ENCODE measurements around the gene AP4S1. TPM values are rescaled to one million over a fixed set of nuclear protein-coding genes. Genes with fewer than 3 reads are reported as not detected.

Gene AP4S1
- total RNA-seq, 1 experiment from 2014 or later: 7.8 TPM

- no peaks in the 10 kb centered on the region for H3K9me2 ChIP-seq (replicated peaks; ENCODE audit: insufficient read depth, low read length)
- H4K20me1 ChIP-seq (ENCODE audit: insufficient read depth, low read depth, low read length): peaks cover 11% of the 10 kb centered on the region
These were observed 34.7 kb upstream of the AP4S1 start for GRCh38 chr14:30990770-30991169.

GRCh38 chr14:30991408-30991807 lies 34.0 kb upstream of the AP4S1 start:
- Histone ChIP-seq H3K27me3 (ENCODE audit: low read length) (no peaks in the 10 kb centered on the region), H3K27ac (ENCODE audit: low read length) (peak overlapping the region; percentile 3; the same call in 1 of the 2 replicates), H3K9ac (ENCODE audit: low read length) (no peak overlapping the region), H3K36me3 (ENCODE audit: insufficient read depth, low read length) (no peaks in the 10 kb centered on the region), H4K20me1 (ENCODE audit: insufficient read depth, low read depth, low read length) (peaks cover 17% of the 10 kb centered on the region), H3K79me2 (ENCODE audit: low read length) (peaks cover 98% of the 10 kb centered on the region), H3K9me2 (replicated peaks; ENCODE audit: insufficient read depth, low read length) (no peaks in the 10 kb centered on the region), H3K4me1 (ENCODE audit: low read length) (peaks cover 54% of the 10 kb centered on the region), H3K4me2 (ENCODE audit: low read depth, low read length, poor library complexity, severe bottlenecking) (no peak overlapping the region), H2AFZ (ENCODE audit: low read length) (no peak overlapping the region), H3K9me3 (ENCODE audit: low read length) (no peaks in the 10 kb centered on the region), H3K4me3 (ENCODE audit: low read length) (no peak overlapping the region)
- DNase-seq: no peak

More at GRCh38 chr14:30990770-30991169, 34.7 kb upstream of the AP4S1 start:
- Histone ChIP-seq H3K27me3 (ENCODE audit: low read length) (no peaks in the 10 kb centered on the region), H3K36me3 (ENCODE audit: insufficient read depth, low read length) (no peaks in the 10 kb centered on the region), H3K4me3 (ENCODE audit: low read length) (no peak overlapping the region), H3K4me2 (ENCODE audit: low read depth, low read length, poor library complexity, severe bottlenecking) (no peak overlapping the region), H3K79me2 (ENCODE audit: low read length) (peaks cover 98% of the 10 kb centered on the region), H2AFZ (ENCODE audit: low read length) (no peak overlapping the region), H3K9ac (ENCODE audit: low read length) (no peak overlapping the region), H3K27ac (ENCODE audit: low read length) (peak overlapping the region; percentile 3; the same call in 1 of the 2 replicates), H3K4me1 (ENCODE audit: low read length) (peaks cover 50% of the 10 kb centered on the region), H3K9me3 (ENCODE audit: low read length) (no peaks in the 10 kb centered on the region)
- DNase-seq: no peak

GRCh38 chr14:30993071-30993470 lies 32.4 kb upstream of the AP4S1 start:
- H3K4me1 ChIP-seq (ENCODE audit: low read length): peaks cover 45% of the 10 kb centered on the region
- 0 out of 2 replicates have a peak, but pooled peaks cover 4% of the 10 kb centered on the region for H3K36me3 ChIP-seq (ENCODE audit: insufficient read depth, low read length)
- peaks cover 2% of the 10 kb centered on the region; the same call in 1 of the 2 replicates for H3K9me3 ChIP-seq (ENCODE audit: low read length)
- H3K27ac ChIP-seq (ENCODE audit: low read length): no peak overlapping the region
- H3K9me2 ChIP-seq (replicated peaks; ENCODE audit: insufficient read depth, low read length): no peaks in the 10 kb centered on the region
- H2AFZ ChIP-seq (ENCODE audit: low read length): no peak overlapping the region
- DNase-seq: no peak
- no peaks in the 10 kb centered on the region for H3K27me3 ChIP-seq (ENCODE audit: low read length)
- no peak overlapping the region for H3K4me2 ChIP-seq (ENCODE audit: low read depth, low read length, poor library complexity, severe bottlenecking)
- H3K9ac ChIP-seq (ENCODE audit: low read length): no peak overlapping the region
- no peak overlapping the region for H3K4me3 ChIP-seq (ENCODE audit: low read length)
- peaks cover 100% of the 10 kb centered on the region for H3K79me2 ChIP-seq (ENCODE audit: low read length)
- peaks cover 17% of the 10 kb centered on the region for H4K20me1 ChIP-seq (ENCODE audit: insufficient read depth, low read depth, low read length)

- H3K27ac ChIP-seq (ENCODE audit: low read length): peak overlapping the region; percentile 62
These were observed 30.5 kb upstream of the AP4S1 start for GRCh38 chr14:30994681-30995620.

GRCh38 chr14:30995689-30996088 lies 29.8 kb upstream of the AP4S1 start:
- Histone ChIP-seq H3K9ac (ENCODE audit: low read length) (no peak overlapping the region), H3K9me2 (replicated peaks; ENCODE audit: insufficient read depth, low read length) (no peaks in the 10 kb centered on the region), H2AFZ (ENCODE audit: low read length) (no peak overlapping the region), H3K4me2 (ENCODE audit: low read depth, low read length, poor library complexity, severe bottlenecking) (peak overlapping the region; percentile 40), H3K27me3 (ENCODE audit: low read length) (no peaks in the 10 kb centered on the region), H3K4me1 (ENCODE audit: low read length) (peaks cover 42% of the 10 kb centered on the region), H3K79me2 (ENCODE audit: low read length) (peaks cover 100% of the 10 kb centered on the region), H3K4me3 (ENCODE audit: low read length) (no peak overlapping the region), H3K27ac (ENCODE audit: low read length) (peak overlapping the region; percentile 62), H4K20me1 (ENCODE audit: insufficient read depth, low read depth, low read length) (peaks cover 17% of the 10 kb centered on the region), H3K36me3 (ENCODE audit: insufficient read depth, low read length) (peaks cover 26% of the 10 kb centered on the region), H3K9me3 (ENCODE audit: low read length) (peaks cover 23% of the 10 kb centered on the region)
- no peak for DNase-seq

More at GRCh38 chr14:30994681-30995620, 30.5 kb upstream of the AP4S1 start:
- H3K79me2 ChIP-seq (ENCODE audit: low read length): peaks cover 100% of the 10 kb centered on the region
- H3K36me3 ChIP-seq (ENCODE audit: insufficient read depth, low read length): peaks cover 23% of the 10 kb centered on the region
- H3K4me3 ChIP-seq (ENCODE audit: low read length): no peak overlapping the region
- H3K4me1 ChIP-seq (ENCODE audit: low read length): peaks cover 45% of the 10 kb centered on the region
- peak overlapping the region; percentile 40 for H3K4me2 ChIP-seq (ENCODE audit: low read depth, low read length, poor library complexity, severe bottlenecking)
- H2AFZ ChIP-seq (ENCODE audit: low read length): no peak overlapping the region
- H3K9ac ChIP-seq (ENCODE audit: low read length): no peak overlapping the region
- DNase-seq: peak; percentile 70
- peaks cover 17% of the 10 kb centered on the region for H4K20me1 ChIP-seq (ENCODE audit: insufficient read depth, low read depth, low read length)
- H3K9me2 ChIP-seq (replicated peaks; ENCODE audit: insufficient read depth, low read length): no peaks in the 10 kb centered on the region
- no peaks in the 10 kb centered on the region for H3K27me3 ChIP-seq (ENCODE audit: low read length)
- peaks cover 20% of the 10 kb centered on the region for H3K9me3 ChIP-seq (ENCODE audit: low read length)

- Histone ChIP-seq H3K36me3 (ENCODE audit: insufficient read depth, low read length) (peaks cover 35% of the 10 kb centered on the region), H3K4me2 (ENCODE audit: low read depth, low read length, poor library complexity, severe bottlenecking) (no peak overlapping the region), H3K9ac (ENCODE audit: low read length) (no peak overlapping the region), H3K4me1 (ENCODE audit: low read length) (peaks cover 28% of the 10 kb centered on the region), H3K9me2 (replicated peaks; ENCODE audit: insufficient read depth, low read length) (no peaks in the 10 kb centered on the region), H3K4me3 (ENCODE audit: low read length) (no peak overlapping the region), H3K9me3 (ENCODE audit: low read length) (peaks cover 23% of the 10 kb centered on the region), H3K27ac (ENCODE audit: low read length) (no peak overlapping the region), H2AFZ (ENCODE audit: low read length) (no peak overlapping the region), H3K79me2 (ENCODE audit: low read length) (peaks cover 98% of the 10 kb centered on the region), H4K20me1 (ENCODE audit: insufficient read depth, low read depth, low read length) (peaks cover 17% of the 10 kb centered on the region), H3K27me3 (ENCODE audit: low read length) (no peaks in the 10 kb centered on the region)
- DNase-seq: no peak
These were observed 28.4 kb upstream of the AP4S1 start for GRCh38 chr14:30996892-30997659.

- Histone ChIP-seq H2AFZ (ENCODE audit: low read length) (no peak overlapping the region), H3K9me2 (replicated peaks; ENCODE audit: insufficient read depth, low read length) (no peaks in the 10 kb centered on the region), H3K4me2 (ENCODE audit: low read depth, low read length, poor library complexity, severe bottlenecking) (no peak overlapping the region), H3K36me3 (ENCODE audit: insufficient read depth, low read length) (peaks cover 40% of the 10 kb centered on the region), H3K27ac (ENCODE audit: low read length) (no peak overlapping the region), H3K79me2 (ENCODE audit: low read length) (peaks cover 96% of the 10 kb centered on the region), H3K4me1 (ENCODE audit: low read length) (peaks cover 20% of the 10 kb centered on the region), H3K9me3 (ENCODE audit: low read length) (peaks cover 23% of the 10 kb centered on the region), H3K9ac (ENCODE audit: low read length) (no peak overlapping the region), H3K27me3 (ENCODE audit: low read length) (no peaks in the 10 kb centered on the region), H4K20me1 (ENCODE audit: insufficient read depth, low read depth, low read length) (peaks cover 13% of the 10 kb centered on the region), H3K4me3 (ENCODE audit: low read length) (no peak overlapping the region)
- no peak for DNase-seq
These were observed 27.2 kb upstream of the AP4S1 start for GRCh38 chr14:30998100-30998706.

All from Karpas-422 (cell line).